HG02885 (cell line): ENCODE measurements around the gene CDC25C.

Experiments used
- ATAC-seq: cut with Tn5 transposase; IDR thresholded peaks from one replicate; pipeline ENCODE4 v1.9.1; 2021; ENCODE audit warnings: mild to moderate bottlenecking; ENCODE audit not compliant: unreplicated experiment, poor library complexity

The CDC25C gene

DNA sequence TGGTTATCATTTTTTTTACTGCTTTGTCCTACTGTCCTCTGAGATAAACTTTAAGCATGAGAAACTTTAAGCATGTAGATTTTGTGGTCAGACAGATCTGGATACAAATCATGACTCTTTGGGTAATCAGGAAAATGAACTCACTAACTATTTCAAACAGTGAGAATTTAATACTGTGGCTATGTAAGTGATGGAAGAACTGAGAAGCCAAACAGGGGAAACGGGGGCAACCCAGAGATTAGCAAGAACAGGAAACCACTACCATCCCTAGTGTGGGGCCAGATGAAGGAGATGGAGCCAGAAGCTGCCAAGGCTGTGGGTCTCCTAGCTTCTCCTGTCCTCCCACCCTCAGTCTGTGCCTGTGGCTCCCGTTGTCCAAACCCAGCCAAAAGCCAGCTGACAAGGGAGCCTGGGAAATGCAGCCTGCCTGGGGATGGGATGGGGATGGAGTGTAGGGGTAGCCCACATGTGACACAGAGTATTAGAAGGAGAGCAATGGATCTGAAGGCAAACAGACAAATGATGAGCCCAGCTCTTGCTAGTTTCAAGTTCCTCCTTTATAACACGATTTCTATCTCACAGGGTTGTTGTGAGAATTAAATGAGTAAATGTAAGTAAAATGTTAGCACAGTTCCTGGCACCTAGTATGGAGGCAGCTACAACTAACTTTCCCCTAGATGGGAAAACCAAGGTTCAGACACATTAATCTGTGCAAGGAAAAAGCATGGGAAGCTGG lies 90.8 kb downstream of the CDC25C start:
- ATAC-seq = no peak

DNA sequence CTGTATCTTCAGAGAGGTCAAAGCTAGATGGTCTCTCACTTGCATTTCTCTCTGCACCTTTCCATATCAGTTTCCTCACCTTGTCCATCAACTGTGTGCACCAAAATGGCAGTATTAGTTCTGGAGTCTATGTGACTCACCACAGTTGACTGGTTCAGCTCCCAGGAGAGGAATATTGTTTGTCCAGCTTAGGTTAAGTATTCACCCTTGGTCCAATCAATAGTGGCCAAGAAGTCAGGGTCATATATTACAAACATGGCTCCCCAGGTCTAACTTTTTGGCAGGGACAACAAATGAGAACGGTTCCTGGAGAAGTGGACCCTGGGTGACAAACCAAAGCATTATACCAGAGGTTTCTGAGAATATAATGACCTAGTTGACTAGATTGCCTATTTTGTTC lies 93.6 kb downstream of the CDC25C start:
- ATAC-seq = no peak
